ENCODE results near the gene ALPK1. TPM values are rescaled to one million over a fixed set of nuclear protein-coding genes. Genes with fewer than 3 reads are reported as not detected.

Gene ALPK1
- total RNA-seq, 4 donors from 2014 or later = 12.1 to 23.7 (median 16.3) TPM

GRCh38 chr4:112343330-112344080, 46.3 kb downstream of the ALPK1 start:
- TF ChIP-seq POLR2AphosphoS5 (IDR thresholded peaks at IDR 0.05) = no peak
- Histone ChIP-seq H3K36me3 (no peaks in the 10 kb centered on the region), H3K4me1 (peaks cover 0 to 4% (median 0%) of the 10 kb centered on the region in 3 donors), H3K27ac (no peak overlapping the region), H3K9me3 (no peaks in the 10 kb centered on the region), H3K4me3 (no peak overlapping the region), H3K27me3 (no peaks in the 10 kb centered on the region)
- no peak for ATAC-seq
- 79 to 81% methylated on average over 8 to 9 of the region's 10 CpGs for WGBS, 2 donors (ENCODE audit: low coverage in 1 of 2)

- no peaks in the 10 kb centered on the region for H3K36me3 ChIP-seq
- peak; percentile 75 for ATAC-seq
- peak overlapping the region in 3 of 4 donors; percentile 8 to 65 (median 19) for H3K27ac ChIP-seq
- no peaks in the 10 kb centered on the region for H3K9me3 ChIP-seq
- peaks cover 0 to 16% (median 0%) of the 10 kb centered on the region in 3 donors for H3K4me1 ChIP-seq
- TF ChIP-seq POLR2A (IDR thresholded peaks at IDR 0.05) (no peak), POLR2AphosphoS5 (IDR thresholded peaks at IDR 0.05) (no peak), CTCF (IDR thresholded peaks at IDR 0.05) (peak in 2 of 4 experiments; percentile 18 to 27), EP300 (IDR thresholded peaks at IDR 0.05) (no peak)
- no peaks in the 10 kb centered on the region for H3K27me3 ChIP-seq
- 29 to 31% methylated on average over 7 to 9 of the region's 11 CpGs for WGBS, 2 donors (ENCODE audit: low coverage in 1 of 2)
- peak overlapping the region in 1 of 2 donors; percentile 22 for H3K4me3 ChIP-seq
Observed at GRCh38 chr4:112348488-112349158, 51.5 kb downstream of the ALPK1 start.

- peaks cover 0 to 16% (median 0%) of the 10 kb centered on the region in 3 donors for H3K4me1 ChIP-seq
- H3K36me3 ChIP-seq = peaks cover 0 to 14% of the 10 kb centered on the region in 2 donors
- H3K9me3 ChIP-seq = no peaks in the 10 kb centered on the region
- ATAC-seq = no peak
- H3K4me3 ChIP-seq = no peak overlapping the region
- TF ChIP-seq EP300 (IDR thresholded peaks at IDR 0.05) (no peak), POLR2A (IDR thresholded peaks at IDR 0.05) (no peak), CTCF (IDR thresholded peaks at IDR 0.05) (no peak), POLR2AphosphoS5 (IDR thresholded peaks at IDR 0.05) (no peak)
- no peak overlapping the region for H3K27ac ChIP-seq
- H3K27me3 ChIP-seq = no peaks in the 10 kb centered on the region
Observed at GRCh38 chr4:112352736-112353135, 55.6 kb downstream of the ALPK1 start.

GRCh38 chr4:112355662-112356061, 58.5 kb downstream of the ALPK1 start:
- no peak for ATAC-seq
- no peak overlapping the region for H3K27ac ChIP-seq
- no peak overlapping the region for H3K4me3 ChIP-seq
- H3K36me3 ChIP-seq = peaks cover 0 to 20% of the 10 kb centered on the region in 2 donors
- no peaks in the 10 kb centered on the region for H3K4me1 ChIP-seq
- TF ChIP-seq POLR2A (IDR thresholded peaks at IDR 0.05) = no peak
- TF ChIP-seq POLR2AphosphoS5 (IDR thresholded peaks at IDR 0.05) = no peak
- no peak for TF ChIP-seq EP300 (IDR thresholded peaks at IDR 0.05)
- TF ChIP-seq CTCF (IDR thresholded peaks at IDR 0.05) = no peak
- no peaks in the 10 kb centered on the region for H3K9me3 ChIP-seq
- H3K27me3 ChIP-seq = no peaks in the 10 kb centered on the region
- 98% methylated on average over 19 of the region's 20 CpGs; no CpG with 5 or more reads in 1 of the 2 donors for WGBS, 2 donors (ENCODE audit: low coverage in 1 of 2)

- ATAC-seq = no peak
- Histone ChIP-seq H3K36me3 (peaks cover 0 to 30% of the 10 kb centered on the region in 2 donors), H3K4me1 (no peaks in the 10 kb centered on the region), H3K27me3 (no peaks in the 10 kb centered on the region), H3K4me3 (no peak overlapping the region), H3K9me3 (no peaks in the 10 kb centered on the region), H3K27ac (no peak overlapping the region)
- WGBS, 2 donors (ENCODE audit: low coverage in 1 of 2) = 100% methylated on average over 1 of the region's 11 CpGs; no CpG with 5 or more reads in 1 of the 2 donors
- TF ChIP-seq CTCF (IDR thresholded peaks at IDR 0.05) = no peak
- no peak for TF ChIP-seq POLR2AphosphoS5 (IDR thresholded peaks at IDR 0.05)
- no peak for TF ChIP-seq EP300 (IDR thresholded peaks at IDR 0.05)
- no peak for TF ChIP-seq POLR2A (IDR thresholded peaks at IDR 0.05)
Observed at GRCh38 chr4:112357453-112357852, 60.3 kb downstream of the ALPK1 start.
